ENCODE data around the gene PRKCQ.

DNA sequence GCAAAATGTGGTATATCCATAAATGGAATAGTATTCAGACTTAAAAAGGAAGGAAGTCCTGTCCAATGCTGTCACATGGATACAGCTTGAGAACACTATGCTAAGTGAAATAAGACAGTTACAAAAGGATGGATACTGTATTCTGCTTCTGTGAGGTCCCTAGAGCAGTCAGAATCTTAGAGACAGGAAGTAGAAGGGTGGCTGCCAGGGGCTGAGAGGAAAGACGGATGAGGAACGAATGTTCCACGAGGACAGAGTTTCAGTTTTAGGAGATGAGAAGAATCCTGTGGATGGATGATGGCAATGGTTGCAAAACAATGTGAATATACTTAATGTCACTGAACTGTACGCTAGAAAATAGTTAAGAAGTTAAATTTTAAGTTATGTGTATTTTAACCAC lies 3.8 kb downstream of the PRKCQ start:
- TF ChIP-seq POLR2A (IDR thresholded peaks at IDR 0.05; ENCODE audit: low read depth, low read length) (no peak), POLR2AphosphoS5 (IDR thresholded peaks at IDR 0.05; ENCODE audit: low read depth, low read length) (no peak)
